NCI-H1048 (cell line): Measurements from ENCODE around the gene C1R.
A peak's percentile ranks its signal among the peaks of the same experiment; 100 is the strongest.

Source experiments
- DNase-seq: peaks from one replicate; lab custom pipeline; 2025; lab: John Stamatoyannopoulos, UW

The C1R gene

DNA sequence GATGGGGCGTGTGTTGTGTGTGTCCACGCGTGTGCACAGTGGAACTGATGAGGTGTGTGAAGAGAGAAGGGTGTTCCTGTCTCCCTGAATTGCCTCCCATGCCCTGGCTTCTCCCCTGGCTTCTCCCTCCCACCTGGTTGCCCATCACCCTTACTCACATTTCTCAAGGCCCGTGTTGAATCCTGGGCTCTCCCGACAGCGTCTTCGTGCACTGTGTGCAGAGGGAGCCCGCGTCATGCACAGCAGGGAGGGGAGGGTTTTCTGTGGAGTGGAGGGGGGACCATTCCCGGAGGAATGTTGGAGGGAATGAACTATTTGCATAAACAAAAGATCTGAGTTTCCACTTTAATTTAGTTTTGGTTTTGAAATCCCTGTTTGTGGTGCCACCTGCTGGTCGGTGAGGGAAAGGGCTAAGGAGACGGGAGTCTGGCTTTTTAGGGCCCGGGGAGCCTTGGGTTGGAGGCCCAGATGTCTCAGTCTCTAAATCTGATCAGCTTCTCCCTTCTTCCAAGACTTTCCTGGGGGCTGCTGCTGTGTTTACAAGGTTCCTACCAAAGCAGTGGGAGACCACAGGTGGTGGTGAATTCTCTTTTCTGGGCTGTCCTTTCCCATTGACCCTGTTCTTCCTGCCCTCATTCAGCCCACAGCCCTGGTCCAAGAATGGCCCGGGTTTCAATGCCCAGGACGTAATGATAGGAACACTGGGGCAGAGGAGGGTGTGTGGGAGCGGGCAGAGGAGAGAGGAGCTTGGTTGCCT, at the start of gene C1R:
Gene C1R (minus strand): TSS at position 217 of the 757 bp plus-strand sequence. CDS start 57 bp downstream, at position 160.
- peak; percentile 60 for DNase-seq

DNA sequence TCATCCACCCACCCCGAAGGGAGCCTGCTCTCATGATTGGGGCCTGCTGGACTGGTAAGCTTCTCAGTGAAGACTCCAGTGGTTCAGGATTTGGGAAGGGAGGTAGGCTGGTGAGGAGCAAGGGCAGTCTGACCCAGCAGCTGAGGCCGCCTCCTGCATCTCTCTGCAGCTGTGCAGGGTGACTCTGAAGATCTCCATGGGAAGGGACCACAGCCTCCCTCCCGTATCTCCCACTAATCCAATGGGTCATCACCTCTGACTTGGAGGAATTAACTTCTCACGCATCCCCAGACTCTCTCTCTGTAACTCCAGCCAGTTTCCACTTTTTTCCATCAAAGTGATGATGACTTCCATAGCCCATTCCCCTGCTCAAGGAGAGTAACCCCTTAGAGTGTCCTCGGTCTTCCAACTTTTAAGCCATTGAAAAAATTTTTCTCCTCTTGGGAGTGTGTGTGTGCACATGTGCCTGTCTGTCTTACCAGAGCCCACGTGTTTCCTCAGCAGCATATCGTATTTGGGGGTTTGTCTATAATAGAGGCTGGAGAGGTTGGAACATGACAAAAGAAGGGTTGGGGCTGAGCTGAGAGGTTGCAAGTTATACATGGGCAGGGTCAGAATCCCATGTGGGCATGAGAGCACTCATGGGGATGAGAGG, 49.2 kb upstream of the C1R start:
- DNase-seq: no peak

DNA sequence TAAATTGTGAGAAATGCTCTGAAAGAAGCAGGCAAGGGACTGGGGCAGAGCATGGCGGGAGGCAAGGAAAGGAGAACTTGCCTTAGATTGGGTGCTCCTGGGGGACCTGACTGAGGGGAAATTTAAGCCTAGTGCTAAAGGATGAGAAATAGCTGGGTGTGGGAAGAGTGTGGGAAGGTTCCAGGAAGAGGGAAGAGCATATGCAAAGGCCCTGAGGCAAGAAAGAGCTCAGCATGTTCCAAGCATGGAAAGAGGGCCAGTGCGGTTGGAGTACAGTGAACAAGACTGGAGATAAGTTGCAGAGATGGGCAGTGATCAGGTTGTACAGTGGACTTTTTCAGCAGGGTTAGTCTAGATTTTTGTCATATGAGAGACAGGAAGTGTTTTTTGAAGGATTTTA, 47.0 kb upstream of the C1R start:
- DNase-seq: no peak

DNA sequence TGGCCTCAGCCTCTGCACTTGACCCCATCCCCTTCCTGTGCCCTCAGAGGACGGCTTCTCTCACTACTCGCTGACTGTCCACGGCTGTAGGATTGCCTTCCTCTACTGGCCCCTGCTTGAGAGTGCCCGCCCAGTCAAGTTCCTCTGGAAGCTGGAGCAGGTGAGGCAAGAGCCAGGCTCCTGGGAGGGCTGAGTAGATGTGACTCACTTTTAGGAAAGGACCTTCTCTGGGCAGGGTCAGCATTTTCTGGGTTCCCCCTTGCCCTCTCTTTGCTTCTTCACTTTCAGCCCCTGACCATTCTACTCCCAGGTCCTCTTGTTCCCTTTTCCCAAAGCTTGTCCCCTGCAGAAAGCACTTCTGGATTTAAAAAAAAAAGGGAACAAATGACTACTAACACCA, 45.7 kb upstream of the C1R start:
- no peak for DNase-seq

DNA sequence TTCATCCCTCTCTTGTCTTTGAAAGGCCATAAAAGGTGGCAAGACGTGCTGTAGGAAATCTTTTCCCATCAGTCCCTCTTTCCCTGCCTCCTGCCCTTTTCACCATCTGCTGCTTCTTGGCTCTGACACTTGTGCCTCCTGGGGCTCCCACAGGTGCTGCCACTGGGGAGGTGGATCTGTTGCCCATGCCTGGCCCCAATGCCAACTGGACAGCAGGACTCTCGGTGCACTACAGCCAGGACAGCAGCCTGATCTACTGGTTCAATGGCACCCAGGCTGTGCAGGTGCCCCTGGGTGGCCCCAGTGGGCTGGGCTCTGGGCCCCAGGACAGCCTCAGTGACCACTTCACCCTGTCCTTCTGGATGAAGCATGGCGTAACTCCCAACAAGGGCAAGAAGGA, 44.4 kb upstream of the C1R start:
- no peak for DNase-seq

DNA sequence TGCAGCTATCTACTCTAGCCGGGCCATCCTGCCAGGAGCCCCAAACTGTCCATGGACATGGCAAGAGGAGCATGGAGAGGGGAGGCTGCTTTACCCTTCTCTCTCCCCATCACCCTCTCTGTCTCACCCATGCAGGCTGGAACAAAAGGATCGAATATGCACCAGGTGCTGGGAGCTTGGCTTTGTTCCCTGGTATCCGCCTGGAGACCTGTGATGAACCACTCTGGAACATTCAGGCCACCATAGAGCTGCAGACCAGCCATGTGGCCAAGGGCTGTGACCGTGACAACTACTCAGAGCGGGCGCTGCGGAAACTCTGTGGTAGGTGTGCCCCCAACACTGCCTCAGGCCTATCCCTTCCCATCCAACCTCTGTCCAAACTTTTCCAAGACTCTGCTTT, 43.8 kb upstream of the C1R start:
- DNase-seq: no peak

DNA sequence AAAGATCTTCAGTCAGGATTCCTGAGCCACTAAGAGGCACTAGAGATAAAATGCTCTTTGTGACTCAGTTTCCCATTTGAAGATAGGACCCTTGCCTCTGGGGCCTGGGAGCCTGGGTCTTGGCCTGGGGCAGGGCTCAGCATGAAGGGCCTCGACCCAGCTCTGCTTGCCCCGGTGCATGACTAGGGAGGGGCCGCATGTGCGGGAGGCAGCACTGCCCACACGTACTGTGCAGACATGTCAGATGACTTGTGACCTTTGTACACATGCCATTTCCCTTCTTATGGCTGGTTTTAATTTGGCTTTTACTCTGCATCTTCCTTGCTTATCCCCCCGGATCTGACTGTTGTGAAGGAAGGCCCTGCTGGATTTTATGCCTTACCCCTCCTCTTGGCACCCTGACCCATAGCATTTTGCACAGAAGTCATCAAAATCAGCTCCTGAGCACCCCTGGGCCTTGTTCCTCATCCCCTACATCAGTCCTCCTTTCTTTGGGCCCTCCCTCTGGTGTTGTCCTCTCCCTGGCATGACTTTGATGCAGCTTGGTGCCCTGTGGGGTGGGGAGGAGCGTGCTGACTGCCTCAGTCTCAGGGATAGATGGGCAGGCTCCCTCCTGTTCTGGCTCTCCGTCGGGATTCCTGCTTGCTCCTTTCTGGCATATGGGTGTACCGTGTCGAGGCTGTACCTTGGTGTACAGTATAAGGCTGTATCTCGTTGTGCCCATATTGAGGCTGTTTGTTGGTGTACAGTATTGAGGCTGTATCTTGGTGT, 42.3 kb upstream of the C1R start:
- DNase-seq: no peak

DNA sequence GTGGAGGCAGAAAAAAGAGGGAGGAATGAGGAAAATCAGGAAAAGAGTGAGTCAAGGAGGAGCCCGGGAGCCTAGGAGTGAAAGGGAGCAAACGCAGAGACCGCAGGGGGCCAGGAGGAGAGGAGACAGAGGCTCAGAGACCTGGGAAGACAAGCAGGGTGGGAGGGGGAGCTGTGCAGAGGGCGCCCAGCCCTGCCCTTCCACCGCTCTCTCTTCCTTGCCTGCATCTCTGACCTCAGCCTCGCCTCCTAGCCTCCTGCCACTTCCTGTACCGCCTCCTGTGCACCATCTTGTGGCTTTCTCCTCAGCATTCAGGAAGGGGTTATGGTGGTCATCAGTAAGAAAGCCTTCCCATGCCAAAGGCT, 39.2 kb upstream of the C1R start:
- DNase-seq: no peak

DNA sequence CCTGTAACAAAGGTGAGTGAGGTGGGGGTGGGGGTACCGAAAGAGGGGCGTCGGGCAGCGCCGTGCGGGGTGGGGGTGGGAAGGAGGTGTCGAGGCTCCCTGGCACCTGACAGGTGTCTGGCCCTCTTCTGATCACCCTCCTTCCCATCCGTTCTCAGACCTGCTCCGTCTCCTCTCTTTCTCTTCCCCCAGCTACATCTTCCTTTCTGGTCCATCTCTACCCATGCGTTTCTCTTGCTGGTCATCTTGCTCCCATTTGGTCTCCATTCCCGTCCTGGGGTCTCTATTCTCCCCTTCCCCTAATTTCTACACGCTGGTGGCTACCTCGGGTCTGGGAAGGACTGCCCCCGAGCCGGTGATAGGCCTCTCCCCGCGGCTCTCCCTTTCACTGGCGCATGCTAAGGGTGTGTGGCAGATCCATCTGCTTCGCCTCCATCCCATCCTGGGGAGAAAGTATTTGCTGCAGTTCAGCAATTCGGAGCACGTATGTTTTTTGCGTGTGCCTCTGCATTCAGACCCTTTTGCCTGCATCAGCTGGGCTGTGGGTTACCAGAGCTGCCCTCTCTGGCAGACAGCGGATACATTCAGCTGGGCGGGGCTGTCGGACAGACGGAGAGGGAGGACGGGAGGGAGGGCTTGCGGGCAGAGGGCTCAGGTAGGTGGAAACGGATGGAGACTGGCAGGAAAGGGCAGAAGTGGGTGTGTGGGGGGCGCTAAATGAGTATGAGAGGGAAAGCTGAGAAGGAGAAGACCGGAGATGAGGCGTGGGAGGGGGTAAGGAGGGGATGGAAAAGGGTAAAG, 38.7 kb upstream of the C1R start:
- no peak for DNase-seq

DNA sequence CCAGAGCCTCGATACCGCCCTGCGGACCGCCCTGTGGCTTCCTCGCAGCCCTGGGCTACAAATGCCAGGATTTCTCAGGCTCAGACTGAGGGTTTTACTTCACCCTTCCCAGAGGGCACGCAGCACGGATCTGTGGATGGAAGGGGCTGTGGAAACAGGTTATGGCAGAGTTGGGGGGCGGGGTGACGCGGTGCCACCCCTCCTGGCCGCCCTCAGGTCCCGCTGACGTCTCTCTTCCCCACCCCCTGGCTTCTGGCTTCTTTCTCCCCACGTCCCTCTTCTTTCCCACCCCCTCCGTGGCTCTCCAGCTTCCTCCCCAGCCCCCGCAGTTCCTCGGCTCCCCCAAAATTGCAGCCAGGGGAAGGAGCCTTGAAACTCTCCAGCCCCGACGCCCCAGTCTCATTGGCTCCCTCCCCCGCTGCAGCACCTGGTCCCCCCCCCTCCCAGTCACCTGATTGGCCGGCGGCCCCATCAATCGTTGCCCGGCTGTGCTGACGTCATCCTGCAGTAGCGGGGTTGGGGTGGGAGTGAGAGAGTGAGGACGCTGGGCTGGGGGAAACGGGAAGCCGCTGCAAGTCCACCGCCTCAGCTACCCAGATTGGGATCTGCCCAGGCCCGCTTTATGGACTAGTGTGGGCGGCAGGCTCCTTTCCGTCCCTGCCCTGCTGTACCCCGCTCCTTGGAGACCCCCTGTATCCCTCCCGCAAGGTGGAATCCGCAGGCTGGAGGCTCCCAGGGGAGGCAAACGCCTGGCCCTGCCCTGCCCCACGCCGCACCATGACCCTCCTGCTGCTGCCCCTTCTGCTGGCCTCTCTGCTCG, 37.8 kb upstream of the C1R start, which contains the start of gene CLSTN3:
Gene CLSTN3 (plus strand): TSS at position 500 of the 820 bp plus-strand sequence. CDS start 278 bp downstream, at position 778.
- DNase-seq: peak; percentile 64

DNA sequence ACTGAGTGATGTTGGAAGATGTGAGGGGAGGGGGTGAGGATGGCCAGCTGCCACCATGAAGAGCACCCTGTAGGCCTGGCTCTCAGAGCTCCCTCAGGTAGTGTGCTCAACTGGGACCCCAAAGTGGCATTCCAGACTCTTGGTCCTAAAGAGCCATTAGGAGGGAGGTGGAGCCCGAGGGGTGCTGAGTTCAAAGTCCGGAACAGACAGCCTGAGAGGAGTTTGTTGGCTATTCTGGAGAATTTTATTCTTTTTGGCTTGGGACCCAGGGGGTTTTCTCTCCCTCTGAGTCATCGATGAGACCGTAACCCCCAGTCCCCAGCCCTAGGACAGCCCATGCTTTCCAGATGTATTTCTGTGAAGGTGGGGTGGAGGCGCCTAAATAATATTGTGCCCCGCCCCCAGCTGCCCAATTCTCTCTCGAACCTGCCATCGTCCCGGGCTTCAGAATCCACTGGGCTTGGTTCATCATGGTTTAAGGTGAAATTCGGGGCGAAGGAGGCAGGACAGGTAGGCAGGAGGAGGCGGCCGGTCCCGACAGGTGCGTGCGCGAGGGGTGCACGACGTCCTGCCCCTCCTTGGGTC, 37.1 kb upstream of the C1R start:
- no peak for DNase-seq

DNA sequence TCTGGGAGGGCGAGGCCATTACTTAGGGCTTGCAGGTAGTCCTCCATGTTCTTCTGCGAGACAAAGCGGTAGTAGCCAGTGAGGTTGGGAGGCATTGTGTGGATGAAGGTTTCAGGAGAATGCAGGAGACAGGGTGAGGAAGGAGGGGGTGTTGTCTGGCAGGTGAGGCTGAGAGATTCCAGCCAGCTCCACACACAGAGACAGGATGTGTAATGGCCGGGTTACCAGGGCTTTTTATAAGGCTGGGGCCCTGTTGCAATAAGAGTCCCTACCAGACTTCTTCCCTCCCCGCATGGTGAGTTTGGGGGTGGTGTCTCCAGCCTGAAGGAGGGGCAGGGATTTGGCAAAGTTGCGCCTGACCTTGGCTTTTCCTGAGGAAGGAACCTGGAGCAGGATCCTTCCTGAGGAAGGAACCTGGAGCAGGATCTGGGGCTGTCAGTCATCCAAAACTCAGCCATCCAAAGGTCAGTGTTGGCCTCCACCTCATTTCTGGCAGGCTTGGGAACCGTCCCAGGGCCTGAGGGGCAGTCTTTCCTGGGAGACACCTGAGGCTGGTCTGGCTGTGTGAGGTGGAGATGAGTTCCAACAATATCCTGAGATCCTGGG, 36.5 kb upstream of the C1R start, which contains the start of gene RBP5:
Gene RBP5 (minus strand): TSS at position 209 of the 606 bp plus-strand sequence. CDS start 114 bp downstream, at position 95.
- no peak for DNase-seq

DNA sequence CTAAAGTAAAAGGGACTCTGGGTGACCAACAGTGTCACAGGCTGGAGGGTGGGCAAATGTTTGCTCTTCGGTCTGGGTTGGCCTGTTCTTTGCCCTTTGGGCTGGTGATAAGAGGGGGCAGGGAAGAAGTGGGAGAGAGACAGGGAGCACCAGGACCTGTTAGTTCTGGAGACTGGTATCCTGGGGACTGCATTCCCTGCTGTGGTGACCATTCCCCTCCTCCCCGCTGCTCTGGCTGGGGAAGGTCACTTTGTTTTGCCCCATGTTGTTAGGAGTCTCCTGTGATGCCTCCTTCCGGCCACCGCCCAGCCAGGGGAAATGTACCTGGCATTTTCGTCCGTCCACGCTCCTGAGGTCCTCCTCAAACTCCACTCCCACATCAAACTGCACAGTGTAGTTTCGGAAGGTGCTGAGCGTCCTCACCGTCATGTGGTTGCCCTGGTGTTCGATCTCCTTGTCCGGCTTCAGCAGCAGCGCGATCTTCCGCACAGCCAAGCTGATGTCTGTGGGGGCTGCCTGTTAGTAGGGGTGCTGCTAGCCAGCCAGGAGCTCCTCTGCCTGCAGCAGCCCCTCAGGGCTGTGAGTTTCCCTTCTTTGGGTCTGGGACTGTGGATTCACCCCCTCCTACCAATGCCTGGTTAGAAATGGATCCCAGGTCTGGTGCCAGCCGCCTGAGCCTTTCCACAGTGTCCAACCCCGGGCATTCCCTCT, 35.8 kb upstream of the C1R start:
- no peak for DNase-seq

DNA sequence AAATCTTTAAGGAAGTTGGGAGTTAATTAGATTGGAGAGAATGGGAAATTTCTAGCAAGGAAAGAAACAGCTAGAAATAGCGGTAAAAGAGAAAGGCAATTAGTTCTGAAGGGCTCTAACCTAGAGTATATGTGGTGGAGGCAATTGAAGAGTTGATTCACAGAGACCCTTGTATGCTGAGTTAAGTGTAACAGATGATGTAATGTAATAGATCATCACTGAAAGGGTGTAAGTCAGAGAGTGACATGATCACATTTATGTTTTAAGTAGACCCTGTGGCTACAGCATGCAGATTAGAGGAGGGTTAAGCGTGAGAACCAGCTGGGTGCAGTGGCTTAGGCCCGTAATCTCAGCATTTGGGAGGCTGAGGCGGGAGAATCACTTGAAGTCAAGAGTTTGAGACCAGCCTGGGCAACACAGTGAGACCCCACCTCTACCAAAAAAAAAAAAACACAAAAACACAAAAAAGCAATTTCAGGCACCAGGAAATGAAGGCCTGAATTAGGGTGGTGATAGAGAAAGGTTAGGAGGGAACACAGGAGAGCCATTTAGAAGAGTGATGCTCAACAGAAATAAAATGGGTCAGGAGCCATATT, 33.5 kb upstream of the C1R start:
- DNase-seq: no peak

DNA sequence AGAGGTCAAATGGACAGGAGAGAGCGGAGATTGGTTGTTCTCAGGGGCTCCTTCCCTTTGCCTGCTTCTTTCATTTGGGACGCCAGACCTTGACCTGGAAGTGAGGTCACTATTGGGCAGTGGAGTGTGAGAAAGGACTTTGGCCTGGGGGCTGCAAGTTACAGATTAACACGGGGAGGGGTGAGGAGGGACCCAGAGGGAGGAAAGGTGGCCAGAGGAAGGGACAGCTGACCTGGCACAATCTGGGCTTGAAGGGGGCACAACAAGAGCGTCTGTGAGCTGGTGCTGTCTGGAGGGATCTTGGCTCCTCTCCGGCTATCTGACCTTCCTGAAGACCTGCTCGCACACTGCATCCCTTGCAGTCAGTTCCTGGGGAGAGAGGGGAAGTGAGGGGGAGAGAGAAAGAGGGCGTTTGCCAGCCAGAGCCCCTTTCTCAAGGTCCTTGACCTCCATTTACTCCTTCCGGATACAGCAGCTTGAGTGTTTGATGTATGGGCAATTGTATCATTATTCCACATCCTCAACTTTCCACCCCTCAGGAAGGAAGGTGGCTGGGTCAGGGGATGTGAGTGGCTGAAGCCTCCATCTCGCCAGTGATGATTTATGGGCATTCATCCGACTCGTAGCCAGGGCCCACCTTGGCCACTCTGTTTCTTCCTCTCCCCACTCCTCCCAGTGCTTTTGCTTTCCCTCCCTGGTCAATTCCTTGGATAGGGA, 31.7 kb upstream of the C1R start:
- DNase-seq: no peak

DNA sequence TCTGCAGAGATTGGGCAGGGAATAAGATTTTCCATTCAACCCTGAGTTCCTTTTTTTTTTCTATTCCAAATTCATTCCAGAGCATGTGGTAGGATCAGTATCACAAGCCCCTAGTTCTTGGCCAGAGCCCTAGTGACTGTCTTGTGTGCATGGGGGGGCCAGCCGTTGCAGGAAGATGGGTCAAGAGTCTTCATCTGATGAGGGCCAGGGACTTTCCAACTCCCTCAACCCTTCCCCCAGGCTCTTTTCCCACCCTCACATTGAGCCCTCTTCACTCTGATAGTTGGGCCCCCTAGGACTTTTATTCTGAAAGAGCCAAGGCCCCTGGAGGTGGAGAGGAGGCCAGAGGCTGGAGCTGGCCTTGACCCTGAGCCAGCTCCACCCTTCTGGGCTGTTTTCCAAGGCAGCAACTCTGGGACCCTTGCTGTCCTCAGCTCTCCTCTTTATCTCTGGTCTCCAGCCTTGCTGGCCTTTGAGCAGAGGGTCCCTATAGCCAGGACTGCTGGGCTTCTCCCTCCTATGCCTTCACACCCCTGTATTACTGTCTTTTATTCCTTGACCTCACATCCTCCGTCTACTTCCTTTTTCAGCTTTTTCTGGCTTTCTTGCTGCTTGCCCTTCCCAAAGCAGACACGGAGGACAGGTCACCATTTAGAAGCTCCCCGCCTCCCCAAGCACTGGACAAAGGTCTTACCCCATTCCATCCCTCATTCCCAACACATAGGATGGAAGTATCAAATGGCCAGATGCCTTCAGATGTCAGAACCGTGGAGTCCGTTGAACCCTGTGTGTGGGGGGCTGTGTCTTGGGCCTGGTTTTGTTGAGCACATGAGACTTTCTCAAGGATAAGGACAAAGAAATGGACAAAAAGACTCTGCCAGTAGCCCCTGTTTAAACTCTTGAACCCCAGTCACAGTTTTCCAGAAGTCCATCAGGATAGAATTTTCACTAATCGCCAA, 30.8 kb upstream of the C1R start:
- no peak for DNase-seq

DNA sequence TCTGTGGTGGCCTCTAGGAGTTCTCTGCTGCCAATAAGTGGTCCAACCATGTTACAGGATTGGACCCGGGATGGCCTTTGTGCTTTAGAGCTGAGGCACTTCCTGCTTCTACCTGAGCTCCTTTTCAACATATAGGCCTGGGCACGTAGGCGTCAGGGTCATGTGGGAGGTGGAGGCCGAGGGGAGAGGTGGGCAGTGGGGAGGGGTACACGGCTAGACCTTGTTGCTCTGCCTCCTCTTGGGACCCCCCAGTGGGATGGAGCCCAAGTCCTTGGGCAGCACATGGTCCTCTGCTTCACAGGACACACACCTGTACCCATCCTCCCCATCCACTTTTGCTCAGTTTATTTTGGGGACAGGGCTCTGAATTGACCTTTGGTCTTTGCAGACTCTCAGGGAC, 29.1 kb upstream of the C1R start:
- DNase-seq: no peak
